WTC11 (cell line): Measurements from ENCODE around the gene PGLYRP2. TPM values are rescaled to one million over a fixed set of nuclear protein-coding genes. Genes with fewer than 3 reads are reported as not detected.

Experiments
- ATAC-seq: fragments of 200-7000 bp; cut with Tn5 transposase; 2 replicates; pipeline ENCODE4 v1.10.0; 2021; ENCODE audit warnings: mild to moderate bottlenecking, moderate library complexity
- CTCF ChIA-PET: fragments of 300-600 bp; sonication (Branson Sonifier 250); formaldehyde crosslinking; loops from one replicate; lab custom pipeline; 2021; ENCODE audit warnings: antibody characterized with exemption; lab: Charles Lee
- POLR2A ChIA-PET: fragments of 350-600 bp; sonication (Branson Sonifier 250); formaldehyde crosslinking; loops from one replicate; lab custom pipeline; 2021; ENCODE audit warnings: antibody characterized with exemption; lab: Charles Lee
- DNase-seq: peaks from one replicate; pipeline ENCODE4 v3.0.0; 2021; ENCODE audit warnings: low spot score
- H3K27ac Mint-ChIP-seq: 2 replicates; pipeline ENCODE4 v1.8.0; 2021; ENCODE audit warnings: mixed read lengths
- H3K27me3 Mint-ChIP-seq: 2 replicates; pipeline ENCODE4 v1.8.0; 2021; ENCODE audit warnings: low read depth, mild to moderate bottlenecking, moderate library complexity, mixed read lengths
- H3K36me3 Mint-ChIP-seq: 2 replicates; pipeline ENCODE4 v1.8.0; 2021; ENCODE audit warnings: mixed read lengths
- H3K4me1 Mint-ChIP-seq: 2 replicates; pipeline ENCODE4 v1.8.0; 2022; ENCODE audit warnings: mixed read lengths
- H3K4me3 Mint-ChIP-seq: 2 replicates; pipeline ENCODE4 v1.8.0; 2021; ENCODE audit warnings: mild to moderate bottlenecking, moderate library complexity, mixed read lengths
- H3K9me3 Mint-ChIP-seq: 2 replicates; pipeline ENCODE4 v1.8.0; 2021; ENCODE audit warnings: mixed read lengths
- FOXJ3 ChIP-seq: sonication (generic); formaldehyde crosslinking; IDR thresholded peaks from 2 replicates; pipeline ENCODE4 v1.9.0; 2021; ENCODE audit warnings: missing genetic modification reagents, mild to moderate bottlenecking, borderline replicate concordance
- HMGA2 ChIP-seq: fragments of 250-450 bp; sonication (Bioruptor Pico); IDR thresholded peaks from 2 replicates; pipeline ENCODE4 v1.4.0; 2021; ENCODE audit warnings: mild to moderate bottlenecking, moderate library complexity
- NFATC4 ChIP-seq: fragments of 250-450 bp; sonication (Bioruptor Pico); IDR thresholded peaks from 2 replicates; pipeline ENCODE4 v1.9.0; 2021; ENCODE audit warnings: mild to moderate bottlenecking
- RORB ChIP-seq: fragments of 250-450 bp; sonication (Bioruptor Pico); IDR thresholded peaks from 2 replicates; pipeline ENCODE4 v1.9.0; 2021; ENCODE audit warnings: mild to moderate bottlenecking
- SP1 ChIP-seq: sonication (generic); formaldehyde crosslinking; conservative IDR thresholded peaks from 2 replicates; pipeline ENCODE4 v1.8.1; 2022; ENCODE audit warnings: missing genetic modification reagents
- STAT6 ChIP-seq: sonication (generic); formaldehyde crosslinking; conservative IDR thresholded peaks from 2 replicates; pipeline ENCODE4 v1.8.1; 2023; ENCODE audit warnings: mild to moderate bottlenecking, low read depth, missing genetic modification reagents, moderate library complexity
- ZNF263 ChIP-seq: sonication (generic); formaldehyde crosslinking; IDR thresholded peaks from 2 replicates; pipeline ENCODE4 v1.8.1; 2022; ENCODE audit warnings: low read depth, mild to moderate bottlenecking, moderate library complexity, missing genetic modification reagents
- ZNF281 ChIP-seq: sonication (generic); formaldehyde crosslinking; IDR thresholded peaks from 2 replicates; pipeline ENCODE4 v1.8.0; 2023; ENCODE audit warnings: mild to moderate bottlenecking, missing genetic modification reagents
- ZNF317 ChIP-seq: sonication (generic); formaldehyde crosslinking; IDR thresholded peaks from 2 replicates; pipeline ENCODE4 v1.8.1; 2023; ENCODE audit warnings: low read depth, mild to moderate bottlenecking, moderate library complexity, missing genetic modification reagents, borderline replicate concordance
- ZNF396 ChIP-seq: fragments of 250-450 bp; sonication (Bioruptor Pico); IDR thresholded peaks from 2 replicates; pipeline ENCODE4 v1.8.0; 2021; ENCODE audit warnings: mild to moderate bottlenecking, moderate library complexity, borderline replicate concordance
- ZNF416 ChIP-seq: fragments of 250-450 bp; sonication (Bioruptor Pico); IDR thresholded peaks from 2 replicates; pipeline ENCODE4 v1.9.0; 2021; ENCODE audit warnings: mild to moderate bottlenecking, inconsistent platforms
- ZNF512 ChIP-seq: sonication (generic); formaldehyde crosslinking; IDR thresholded peaks from 2 replicates; pipeline ENCODE4 v1.8.1; 2022; ENCODE audit warnings: missing genetic modification reagents, borderline replicate concordance
- total RNA-seq: library from RNA; stranded (reverse); gene quantifications from 3 replicates; pipeline ENCODE4 v1.2.3, GENCODE V29; 2021
- TF ChIP-seq, protein P1 (sequence below): fragments of 250-450 bp; sonication (Bioruptor Pico); IDR thresholded peaks from 2 replicates; pipeline ENCODE4 v2.1.2; 2022; ENCODE audit warnings: mild to moderate bottlenecking, moderate library complexity
- TF ChIP-seq, protein P2 (sequence below): sonication (generic); formaldehyde crosslinking; IDR thresholded peaks from 2 replicates; pipeline ENCODE4 v1.8.1; 2022; ENCODE audit warnings: mild to moderate bottlenecking, moderate library complexity, missing genetic modification reagents
- TF ChIP-seq, protein P3 (sequence below): fragments of 250-450 bp; sonication (Bioruptor Pico); IDR thresholded peaks from 2 replicates; pipeline ENCODE4 v1.8.0; 2021; ENCODE audit warnings: mild to moderate bottlenecking
- TF ChIP-seq, protein P4 (sequence below): sonication (generic); formaldehyde crosslinking; IDR thresholded peaks from 2 replicates; pipeline ENCODE4 v1.8.1; 2023; ENCODE audit warnings: mild to moderate bottlenecking, missing genetic modification reagents
- TF ChIP-seq, protein P5 (sequence below): sonication (generic); formaldehyde crosslinking; conservative IDR thresholded peaks from 2 replicates; pipeline ENCODE4 v1.8.1; 2022; ENCODE audit warnings: mild to moderate bottlenecking, missing genetic modification reagents

Gene PGLYRP2
- total RNA-seq, 1 experiment from 2014 or later = not detected

DNA sequence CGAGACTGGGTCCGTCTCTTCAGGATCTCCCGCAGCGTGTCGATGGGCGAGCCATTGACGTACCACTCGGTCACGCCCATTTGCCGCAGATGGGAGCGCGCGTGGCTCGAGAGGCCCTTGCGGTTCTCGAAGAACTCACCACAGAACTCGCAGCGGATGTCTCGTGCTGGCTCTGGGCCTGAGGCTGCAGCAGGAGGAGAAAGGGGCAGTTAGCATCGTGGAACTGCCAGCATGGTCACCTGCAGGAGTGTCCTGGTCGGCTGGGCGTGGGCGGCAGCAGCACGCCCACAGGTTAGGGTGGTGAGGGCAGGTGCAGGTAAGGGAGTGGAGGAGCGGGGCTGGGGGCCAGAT lies 52.0 kb downstream of the PGLYRP2 start:
- H3K9me3 Mint-ChIP-seq = no peaks in the 10 kb centered on the region
- DNase-seq (no peak), ATAC-seq (no peak)
- no peak overlapping the region; the same call in 1 of the 2 replicates for H3K27ac Mint-ChIP-seq
- peaks cover 13% of the 10 kb centered on the region for H3K4me1 Mint-ChIP-seq
- ChIA-PET POLR2A (no interaction called here), CTCF (no interaction called here)
- H3K4me3 Mint-ChIP-seq = no peak overlapping the region
- H3K36me3 Mint-ChIP-seq = peaks cover 31% of the 10 kb centered on the region
- H3K27me3 Mint-ChIP-seq = no peaks in the 10 kb centered on the region
- TF ChIP-seq FOXJ3 (CRISPR knock-in tag) (no peak), ZNF396 (no peak), ZNF512 (no peak), RORB (CRISPR knock-in tag) (no peak), HMGA2 (CRISPR knock-in tag) (no peak), STAT6 (CRISPR knock-in tag) (no peak), ZNF416 (no peak), SP1 (CRISPR knock-in tag) (no peak), ZNF281 (CRISPR knock-in tag) (no peak)
- TF ChIP-seq, protein P1, sequence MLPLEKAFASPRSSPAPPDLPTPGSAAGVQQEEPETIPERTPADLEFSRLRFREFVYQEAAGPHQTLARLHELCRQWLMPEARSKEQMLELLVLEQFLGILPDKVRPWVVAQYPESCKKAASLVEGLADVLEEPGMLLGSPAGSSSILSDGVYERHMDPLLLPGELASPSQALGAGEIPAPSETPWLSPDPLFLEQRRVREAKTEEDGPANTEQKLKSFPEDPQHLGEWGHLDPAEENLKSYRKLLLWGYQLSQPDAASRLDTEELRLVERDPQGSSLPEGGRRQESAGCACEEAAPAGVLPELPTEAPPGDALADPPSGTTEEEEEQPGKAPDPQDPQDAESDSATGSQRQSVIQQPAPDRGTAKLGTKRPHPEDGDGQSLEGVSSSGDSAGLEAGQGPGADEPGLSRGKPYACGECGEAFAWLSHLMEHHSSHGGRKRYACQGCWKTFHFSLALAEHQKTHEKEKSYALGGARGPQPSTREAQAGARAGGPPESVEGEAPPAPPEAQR (CRISPR knock-in tag) = no peak
- TF ChIP-seq, protein P2, sequence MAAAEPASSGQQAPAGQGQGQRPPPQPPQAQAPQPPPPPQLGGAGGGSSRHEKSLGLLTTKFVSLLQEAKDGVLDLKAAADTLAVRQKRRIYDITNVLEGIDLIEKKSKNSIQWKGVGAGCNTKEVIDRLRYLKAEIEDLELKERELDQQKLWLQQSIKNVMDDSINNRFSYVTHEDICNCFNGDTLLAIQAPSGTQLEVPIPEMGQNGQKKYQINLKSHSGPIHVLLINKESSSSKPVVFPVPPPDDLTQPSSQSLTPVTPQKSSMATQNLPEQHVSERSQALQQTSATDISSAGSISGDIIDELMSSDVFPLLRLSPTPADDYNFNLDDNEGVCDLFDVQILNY (CRISPR knock-in tag) = no peak
- TF ChIP-seq, all 79 proteins: peak for 0

- peaks cover 35% of the 10 kb centered on the region for H3K36me3 Mint-ChIP-seq
- no peaks in the 10 kb centered on the region for H3K27me3 Mint-ChIP-seq
- no peak overlapping the region for H3K4me3 Mint-ChIP-seq
- ChIA-PET CTCF (no interaction called here), POLR2A (no interaction called here)
- peaks cover 11% of the 10 kb centered on the region for H3K4me1 Mint-ChIP-seq
- ATAC-seq = no peak
- DNase-seq = no peak
- no peaks in the 10 kb centered on the region for H3K9me3 Mint-ChIP-seq
- no peak overlapping the region for H3K27ac Mint-ChIP-seq
- TF ChIP-seq, protein P3, sequence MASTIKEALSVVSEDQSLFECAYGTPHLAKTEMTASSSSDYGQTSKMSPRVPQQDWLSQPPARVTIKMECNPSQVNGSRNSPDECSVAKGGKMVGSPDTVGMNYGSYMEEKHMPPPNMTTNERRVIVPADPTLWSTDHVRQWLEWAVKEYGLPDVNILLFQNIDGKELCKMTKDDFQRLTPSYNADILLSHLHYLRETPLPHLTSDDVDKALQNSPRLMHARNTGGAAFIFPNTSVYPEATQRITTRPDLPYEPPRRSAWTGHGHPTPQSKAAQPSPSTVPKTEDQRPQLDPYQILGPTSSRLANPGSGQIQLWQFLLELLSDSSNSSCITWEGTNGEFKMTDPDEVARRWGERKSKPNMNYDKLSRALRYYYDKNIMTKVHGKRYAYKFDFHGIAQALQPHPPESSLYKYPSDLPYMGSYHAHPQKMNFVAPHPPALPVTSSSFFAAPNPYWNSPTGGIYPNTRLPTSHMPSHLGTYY (CRISPR knock-in tag) = no peak
- TF ChIP-seq, protein P4, sequence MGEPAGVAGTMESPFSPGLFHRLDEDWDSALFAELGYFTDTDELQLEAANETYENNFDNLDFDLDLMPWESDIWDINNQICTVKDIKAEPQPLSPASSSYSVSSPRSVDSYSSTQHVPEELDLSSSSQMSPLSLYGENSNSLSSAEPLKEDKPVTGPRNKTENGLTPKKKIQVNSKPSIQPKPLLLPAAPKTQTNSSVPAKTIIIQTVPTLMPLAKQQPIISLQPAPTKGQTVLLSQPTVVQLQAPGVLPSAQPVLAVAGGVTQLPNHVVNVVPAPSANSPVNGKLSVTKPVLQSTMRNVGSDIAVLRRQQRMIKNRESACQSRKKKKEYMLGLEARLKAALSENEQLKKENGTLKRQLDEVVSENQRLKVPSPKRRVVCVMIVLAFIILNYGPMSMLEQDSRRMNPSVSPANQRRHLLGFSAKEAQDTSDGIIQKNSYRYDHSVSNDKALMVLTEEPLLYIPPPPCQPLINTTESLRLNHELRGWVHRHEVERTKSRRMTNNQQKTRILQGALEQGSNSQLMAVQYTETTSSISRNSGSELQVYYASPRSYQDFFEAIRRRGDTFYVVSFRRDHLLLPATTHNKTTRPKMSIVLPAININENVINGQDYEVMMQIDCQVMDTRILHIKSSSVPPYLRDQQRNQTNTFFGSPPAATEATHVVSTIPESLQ = no peak
- TF ChIP-seq NFATC4 (CRISPR knock-in tag) = no peak
- no peak for TF ChIP-seq ZNF263 (CRISPR knock-in tag)
- TF ChIP-seq, protein P5, sequence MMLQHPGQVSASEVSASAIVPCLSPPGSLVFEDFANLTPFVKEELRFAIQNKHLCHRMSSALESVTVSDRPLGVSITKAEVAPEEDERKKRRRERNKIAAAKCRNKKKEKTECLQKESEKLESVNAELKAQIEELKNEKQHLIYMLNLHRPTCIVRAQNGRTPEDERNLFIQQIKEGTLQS (CRISPR knock-in tag) = no peak
- TF ChIP-seq ZNF281 (CRISPR knock-in tag) = no peak
- no peak for TF ChIP-seq ZNF396
- no peak for TF ChIP-seq ZNF317 (CRISPR knock-in tag)
Measured at GRCh38 chr19:15426485-15427349, 52.6 kb downstream of the PGLYRP2 start.
